Frontal cortex (tissue), 4 donors: ENCODE results near the gene CLASP1. TPM values are rescaled to one million over a fixed set of nuclear protein-coding genes. Genes with fewer than 3 reads are reported as not detected.
A peak's percentile ranks its signal among the peaks of the same experiment; 100 is the strongest.

Experiments used
- DNase-seq, 2 donors: peaks; one replicate each; pipeline ENCODE4 v3.0.0; 2012; ENCODE audit warnings: low spot score in 2 of 2
- FAIRE-seq: peaks from 2 replicates; lab custom pipeline; 2012; peaks lifted over from hg19 to GRCh38; lab: Jason Lieb, UNC
- small RNA-seq: library from RNA; depleted of rRNA; stranded (forward); fragments of <200 nt; gene quantifications from one replicate; pipeline ENCODE3, GENCODE V24; 2014
- total RNA-seq: library from RNA; depleted of rRNA; stranded (reverse); fragments of >200 nt; gene quantifications from one replicate; pipeline ENCODE4 v1.2.3, GENCODE V29; 2014
- donor health status: control.
- donor health status: control.
- donor health status: control.

The CLASP1 gene
- total RNA-seq, 1 donor from 2014 or later, result 129 TPM

DNA sequence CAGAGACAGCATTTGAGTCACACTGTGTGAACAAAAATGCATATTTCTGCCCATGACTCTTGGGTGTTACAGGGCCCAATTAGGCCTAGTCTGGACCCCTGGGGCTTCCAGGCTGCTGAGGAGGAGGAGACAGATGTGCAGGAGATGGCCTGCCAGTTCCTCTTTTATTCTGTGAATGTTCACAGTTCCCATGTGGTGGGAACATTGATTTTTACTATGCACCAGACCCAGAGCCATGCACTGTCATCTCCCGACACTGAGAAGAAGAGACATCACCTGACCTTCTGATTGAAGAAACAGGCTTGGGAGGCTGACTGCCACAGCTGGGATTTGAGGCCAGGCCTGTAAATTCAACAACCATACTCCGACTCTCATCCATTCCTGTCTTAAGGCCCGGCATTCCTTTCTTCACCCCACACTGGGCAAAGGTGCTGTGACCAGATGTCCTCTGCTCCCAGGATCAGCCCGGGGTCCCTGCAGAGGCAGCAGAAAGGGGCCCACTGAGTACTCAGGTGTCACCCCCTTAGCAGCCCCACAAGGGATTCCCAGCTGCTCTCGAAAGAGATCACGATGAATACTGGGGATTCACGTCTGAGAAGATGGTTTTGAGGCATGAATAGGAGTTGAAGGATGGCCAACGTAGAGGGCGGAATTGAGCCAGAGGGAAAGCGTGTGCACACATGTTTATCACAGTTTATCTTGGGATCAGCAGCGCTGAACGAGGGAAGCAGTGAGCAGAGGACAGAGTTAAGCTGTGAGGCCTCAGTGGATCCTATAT lies 360.6 kb downstream of the CLASP1 start:
- FAIRE-seq, result no peak
- DNase-seq, result no peak

DNA sequence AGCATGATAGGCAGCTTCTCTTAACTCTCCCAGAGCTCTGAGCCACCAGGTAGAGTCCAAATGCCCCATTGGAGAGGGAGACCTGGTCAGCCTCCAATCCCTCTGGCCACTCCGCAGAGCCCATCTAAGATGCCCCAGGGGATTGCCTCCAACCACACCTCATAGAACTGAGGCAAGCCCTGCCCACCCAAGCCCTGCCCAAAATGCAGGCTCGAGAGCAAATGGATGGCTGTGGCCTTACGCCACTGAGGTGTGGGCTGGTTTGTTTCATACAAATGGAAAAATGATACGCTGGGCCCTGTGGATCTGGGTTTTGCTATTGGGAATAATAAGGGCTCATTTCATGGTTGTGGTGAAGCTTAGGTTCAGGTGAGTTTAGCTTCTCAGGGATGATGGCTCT lies 361.3 kb downstream of the CLASP1 start:
- DNase-seq, result no peak
- no peak for FAIRE-seq

Small RNAs within 50 kb of the gene (small RNA-seq; reads per million reads assigned to genes)
- gene RF00019 (not detected), gene RNU4ATAC (1,381 reads per million, percentile 99 among the genes with 10 or more reads in this experiment)

Other genes with a start within 250 kb of the CLASP1 start
- gene RNU4ATAC, start 118.6 kb downstream of the CLASP1 start, total RNA-seq, result under 0.01 TPM
- gene NIFK, start 87.4 kb upstream of the CLASP1 start, total RNA-seq, result 53.8 TPM
- 74.2 TPM for gene TSN, start 106.2 kb upstream of the CLASP1 start, total RNA-seq